Measurements from ENCODE around the gene NF2. TPM values are rescaled to one million over a fixed set of nuclear protein-coding genes. Genes with fewer than 3 reads are reported as not detected.

Gene NF2
- total RNA-seq, 1 donor from 2014 or later: 35.4 TPM

- no peak for DNase-seq
- no peak for TF ChIP-seq CTCF (IDR thresholded peaks at IDR 0.05; ENCODE audit: partially characterized antibody, unreplicated experiment)
- Mint-ChIP-seq H3K36me3 (ENCODE audit: unreplicated experiment) (no peaks in the 10 kb centered on the region), H3K27ac (ENCODE audit: unreplicated experiment) (no peak overlapping the region), H3K4me3 (ENCODE audit: unreplicated experiment) (peak overlapping the region; percentile 12), H3K4me1 (ENCODE audit: low read depth, unreplicated experiment) (peaks cover 41% of the 10 kb centered on the region), H3K9me3 (ENCODE audit: unreplicated experiment) (peaks cover 19% of the 10 kb centered on the region), H3K27me3 (ENCODE audit: unreplicated experiment) (peaks cover 36% of the 10 kb centered on the region)
Measured at GRCh38 chr22:29716814-29717545, 113.5 kb downstream of the NF2 start.

GRCh38 chr22:29717789-29718188 is 114.4 kb downstream of the NF2 start:
- peaks cover 19% of the 10 kb centered on the region for H3K9me3 Mint-ChIP-seq (ENCODE audit: unreplicated experiment)
- no peak for TF ChIP-seq CTCF (IDR thresholded peaks at IDR 0.05; ENCODE audit: partially characterized antibody, unreplicated experiment)
- H3K4me3 Mint-ChIP-seq (ENCODE audit: unreplicated experiment): no peak overlapping the region
- H3K4me1 Mint-ChIP-seq (ENCODE audit: low read depth, unreplicated experiment): peaks cover 38% of the 10 kb centered on the region
- no peak for DNase-seq
- H3K27ac Mint-ChIP-seq (ENCODE audit: unreplicated experiment): no peak overlapping the region
- H3K27me3 Mint-ChIP-seq (ENCODE audit: unreplicated experiment): peaks cover 32% of the 10 kb centered on the region
- no peaks in the 10 kb centered on the region for H3K36me3 Mint-ChIP-seq (ENCODE audit: unreplicated experiment)

- peak overlapping the region; percentile 52 for H3K27ac Mint-ChIP-seq (ENCODE audit: unreplicated experiment)
- peaks cover 31% of the 10 kb centered on the region for H3K27me3 Mint-ChIP-seq (ENCODE audit: unreplicated experiment)
- no peaks in the 10 kb centered on the region for H3K36me3 Mint-ChIP-seq (ENCODE audit: unreplicated experiment)
- no peak for TF ChIP-seq CTCF (IDR thresholded peaks at IDR 0.05; ENCODE audit: partially characterized antibody, unreplicated experiment)
- peak overlapping the region; percentile 70 for H3K4me3 Mint-ChIP-seq (ENCODE audit: unreplicated experiment)
- DNase-seq: no peak
- peaks cover 24% of the 10 kb centered on the region for H3K9me3 Mint-ChIP-seq (ENCODE audit: unreplicated experiment)
- H3K4me1 Mint-ChIP-seq (ENCODE audit: low read depth, unreplicated experiment): peaks cover 33% of the 10 kb centered on the region
Measured at GRCh38 chr22:29718949-29719898, 115.8 kb downstream of the NF2 start.

GRCh38 chr22:29719899-29720645 is 116.6 kb downstream of the NF2 start, which contains the start of gene CABP7:
TSS of gene CABP7 (plus strand) at chr22:29720003. CDS start at chr22:29720425, 422 bp downstream.
- peaks cover 28% of the 10 kb centered on the region for H3K4me1 Mint-ChIP-seq (ENCODE audit: low read depth, unreplicated experiment)
- no peaks in the 10 kb centered on the region for H3K36me3 Mint-ChIP-seq (ENCODE audit: unreplicated experiment)
- peak; percentile 45 for DNase-seq
- TF ChIP-seq CTCF (IDR thresholded peaks at IDR 0.05; ENCODE audit: partially characterized antibody, unreplicated experiment): no peak
- peaks cover 22% of the 10 kb centered on the region for H3K9me3 Mint-ChIP-seq (ENCODE audit: unreplicated experiment)
- no peak within 1 kb of the TSS for H3K27ac Mint-ChIP-seq (ENCODE audit: unreplicated experiment)
- H3K27me3 Mint-ChIP-seq (ENCODE audit: unreplicated experiment): peaks cover 27% of the 10 kb centered on the region
- peak within 1 kb of the TSS; percentile 70 for H3K4me3 Mint-ChIP-seq (ENCODE audit: unreplicated experiment)

All from glutamatergic neuron (in vitro differentiated cells).